GM19238 (cell line): Measurements from ENCODE around the gene LAMA3.
"Not testable (repeated sequence)": the region's sequence is repeated elsewhere in the genome, so short reads cannot be mapped to it uniquely, and the experiment has no call there.

Experiments
- DNase-seq: peaks from one replicate; pipeline ENCODE4 v3.0.0; 2011; ENCODE audit warnings: low spot score; ENCODE audit not compliant: insufficient read length

Gene LAMA3

GRCh38 chr18:23725827-23726661 is 36.8 kb downstream of the LAMA3 start:
- DNase-seq, result no peak

GRCh38 chr18:23727707-23728493 is 38.6 kb downstream of the LAMA3 start:
- no peak for DNase-seq

GRCh38 chr18:23730857-23731256 is 41.6 kb downstream of the LAMA3 start:
- DNase-seq, result no peak

- no peak for DNase-seq
Observed at GRCh38 chr18:23731861-23732260, 42.6 kb downstream of the LAMA3 start.

GRCh38 chr18:23732439-23732838 is 43.2 kb downstream of the LAMA3 start:
- DNase-seq, result no peak

- not testable (repeated sequence) for DNase-seq
Observed at GRCh38 chr18:23733265-23733664, 44.0 kb downstream of the LAMA3 start.

- no peak for DNase-seq
Observed at GRCh38 chr18:23733895-23734294, 44.6 kb downstream of the LAMA3 start.

GRCh38 chr18:23735021-23735464 is 45.8 kb downstream of the LAMA3 start:
- no peak for DNase-seq

- no peak for DNase-seq
Observed at GRCh38 chr18:23737578-23737977, 48.3 kb downstream of the LAMA3 start.

- DNase-seq, result no peak
Observed at GRCh38 chr18:23738151-23738550, 48.9 kb downstream of the LAMA3 start.

- DNase-seq, result no peak
Observed at GRCh38 chr18:23738575-23738974, 49.3 kb downstream of the LAMA3 start.

GRCh38 chr18:23740105-23740830 is 51.0 kb downstream of the LAMA3 start:
- no peak for DNase-seq

GRCh38 chr18:23741967-23742366 is 52.7 kb downstream of the LAMA3 start:
- not testable (repeated sequence) for DNase-seq

- no peak for DNase-seq
Observed at GRCh38 chr18:23743733-23744333, 54.6 kb downstream of the LAMA3 start.

- no peak for DNase-seq
Observed at GRCh38 chr18:23745366-23745765, 56.1 kb downstream of the LAMA3 start.

- DNase-seq, result no peak
Observed at GRCh38 chr18:23746851-23747250, 57.6 kb downstream of the LAMA3 start.

GRCh38 chr18:23752363-23752762 is 63.1 kb downstream of the LAMA3 start:
- DNase-seq, result no peak

- DNase-seq, result no peak
Observed at GRCh38 chr18:23752796-23753195, 63.5 kb downstream of the LAMA3 start.

GRCh38 chr18:23756590-23757436 is 67.6 kb downstream of the LAMA3 start:
- DNase-seq, result no peak

- no peak for DNase-seq
Observed at GRCh38 chr18:23757437-23757733, 68.1 kb downstream of the LAMA3 start.

GRCh38 chr18:23758281-23758680 is 69.0 kb downstream of the LAMA3 start:
- DNase-seq, result no peak
